HG03060 (cell line): ENCODE results near the gene MMP15.
A peak's percentile ranks its signal among the peaks of the same experiment; 100 is the strongest.
"Not testable (repeated sequence)": the region's sequence is repeated elsewhere in the genome, so short reads cannot be mapped to it uniquely, and the experiment has no call there.

Experiments used
- ATAC-seq: cut with Tn5 transposase; IDR thresholded peaks from one replicate; pipeline ENCODE4 v1.9.1; 2021; ENCODE audit warnings: low read depth, moderate number of reproducible peaks; ENCODE audit not compliant: unreplicated experiment

Gene MMP15

DNA sequence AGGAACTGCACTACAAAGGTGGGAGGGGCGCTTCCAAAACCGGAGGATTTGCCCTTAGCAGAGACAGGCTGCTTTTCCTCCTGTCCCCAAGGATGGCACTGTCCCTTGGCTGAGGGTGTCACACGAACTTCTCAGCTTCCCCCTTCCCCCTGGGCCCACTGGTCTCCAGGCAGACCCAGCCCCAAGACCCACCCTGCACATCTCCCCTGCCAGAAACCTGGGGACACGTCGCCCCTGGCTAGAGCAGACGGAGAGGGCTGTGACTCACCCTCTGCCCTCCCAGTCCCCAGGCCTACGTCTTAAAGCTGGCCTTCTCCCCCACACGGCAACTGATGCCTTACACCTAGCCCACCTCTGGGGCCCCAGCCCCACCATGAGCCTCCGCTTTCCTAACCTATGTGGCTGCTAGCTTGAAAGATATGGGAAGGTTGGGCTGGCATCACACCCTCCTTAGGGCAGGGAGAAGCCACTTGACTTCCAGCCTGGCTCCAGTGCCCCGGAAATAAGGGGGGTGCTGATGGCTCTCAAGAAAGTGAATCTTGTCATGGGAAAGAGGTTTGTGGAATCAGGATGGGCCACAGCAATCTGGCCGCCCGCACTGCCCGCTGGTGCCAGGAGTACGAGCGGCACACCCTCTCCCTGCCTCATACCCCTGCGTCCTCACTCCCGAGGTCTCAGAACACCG lies 29.7 kb upstream of the MMP15 start:
- no peak for ATAC-seq

DNA sequence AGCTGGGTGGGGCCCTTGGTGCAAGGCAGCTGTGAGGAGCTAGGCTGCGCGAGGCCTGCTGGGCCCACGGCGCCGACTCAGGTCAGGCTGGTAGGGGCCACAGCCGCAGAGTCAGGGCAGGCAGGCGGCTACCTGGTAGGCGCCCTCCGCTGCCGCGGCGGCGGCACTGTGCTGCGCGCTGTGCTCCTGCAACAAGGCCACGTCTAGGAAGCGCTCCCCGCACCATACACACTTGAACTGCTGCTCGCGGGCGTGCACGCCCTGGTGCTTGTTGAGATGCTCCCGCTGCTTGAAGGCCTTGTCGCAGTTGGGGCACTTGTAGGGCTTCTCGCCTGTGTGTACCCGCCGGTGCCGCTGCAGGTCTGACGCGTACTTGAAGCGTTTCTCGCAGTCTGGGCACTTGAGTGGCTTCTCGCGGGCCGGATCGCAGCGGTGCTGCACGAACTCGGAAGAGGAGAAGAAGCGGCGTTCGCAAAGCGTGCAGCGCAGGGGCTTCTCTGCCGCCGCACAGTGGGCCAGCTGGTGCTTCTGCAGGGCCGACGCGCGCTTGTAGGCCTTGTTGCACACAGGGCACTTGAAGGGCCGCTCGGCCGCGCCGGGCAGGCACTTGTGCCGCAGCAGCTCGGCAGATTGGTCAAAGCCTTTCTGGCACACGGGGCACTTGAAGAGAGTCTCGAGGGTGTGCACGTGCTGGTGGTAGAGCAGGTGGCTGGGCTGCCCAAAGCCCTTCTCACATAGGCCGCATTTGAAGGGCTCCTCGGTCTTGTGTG lies 29.0 kb upstream of the MMP15 start:
- no peak for ATAC-seq

DNA sequence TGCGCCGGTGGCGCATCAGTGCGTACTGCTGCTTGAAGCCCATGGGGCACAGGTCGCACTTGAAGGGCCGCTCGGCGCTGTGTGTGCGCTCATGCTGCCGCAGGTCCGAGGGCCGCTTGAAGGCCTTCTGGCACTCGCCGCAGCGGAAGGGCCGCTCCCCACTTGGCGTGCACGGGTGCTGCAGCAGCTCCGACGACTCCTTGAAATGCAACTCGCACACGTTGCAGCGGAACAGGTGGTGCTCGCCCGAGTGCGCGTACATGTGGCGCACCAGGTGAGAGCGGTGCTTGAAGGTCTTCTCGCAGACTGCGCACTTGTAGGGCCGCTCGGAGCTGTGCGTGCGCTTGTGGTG lies 28.4 kb upstream of the MMP15 start:
- ATAC-seq: no peak

DNA sequence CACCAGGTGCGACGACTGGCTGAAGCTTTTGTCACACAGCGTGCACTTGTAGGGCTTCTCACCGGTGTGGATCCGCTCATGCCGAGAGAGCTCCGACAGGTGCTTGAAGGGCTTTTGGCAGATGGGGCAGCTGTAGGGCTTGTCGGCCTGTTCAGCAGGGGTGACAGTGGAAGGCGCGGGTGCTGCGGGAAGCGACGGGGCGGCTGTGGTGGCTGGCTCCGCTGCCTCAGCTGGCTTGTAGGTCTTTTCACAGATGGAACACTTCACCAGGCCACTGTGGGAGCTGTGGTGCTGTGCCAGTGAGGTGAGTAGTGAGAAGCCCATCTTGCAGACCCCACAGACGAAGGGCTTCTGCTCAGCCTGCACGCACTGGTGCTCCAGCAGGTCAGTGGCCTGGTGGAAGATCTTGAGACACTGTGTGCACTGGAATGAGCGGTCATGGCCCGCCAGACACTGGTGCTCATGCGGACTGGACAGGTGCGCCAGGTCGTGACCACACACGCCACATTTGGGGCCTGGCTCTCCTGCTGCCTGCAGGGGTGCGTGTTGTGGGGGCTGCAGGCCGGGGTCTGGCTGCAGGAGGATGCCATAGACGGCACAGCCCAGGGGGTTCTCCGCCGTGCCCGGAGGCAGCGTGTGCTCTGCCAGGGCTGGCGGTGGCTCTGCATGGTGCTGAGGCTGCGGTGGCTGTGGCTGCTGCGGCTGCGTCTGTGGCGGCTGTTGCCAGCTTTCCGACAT lies 27.9 kb upstream of the MMP15 start:
- no peak for ATAC-seq

DNA sequence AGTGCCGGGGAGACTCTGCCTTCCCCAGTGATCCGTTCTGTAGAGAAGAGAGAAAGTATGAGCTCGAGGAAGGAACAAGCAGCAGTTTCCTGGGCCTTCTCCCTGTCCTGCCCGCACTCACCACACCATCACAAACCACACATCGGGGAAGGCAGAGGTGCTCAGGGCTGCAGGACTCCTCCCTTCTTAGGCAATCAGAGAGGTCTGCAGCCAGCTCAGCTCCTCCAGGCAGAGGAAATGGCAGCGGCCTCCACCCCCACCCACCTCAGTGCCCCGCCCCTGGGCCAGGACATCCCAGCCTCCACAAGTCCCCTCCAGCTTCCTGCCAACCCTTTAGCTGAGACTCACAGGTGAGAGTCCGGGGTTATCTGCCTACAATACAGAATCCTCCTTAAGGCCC lies 27.1 kb upstream of the MMP15 start:
- ATAC-seq: no peak

DNA sequence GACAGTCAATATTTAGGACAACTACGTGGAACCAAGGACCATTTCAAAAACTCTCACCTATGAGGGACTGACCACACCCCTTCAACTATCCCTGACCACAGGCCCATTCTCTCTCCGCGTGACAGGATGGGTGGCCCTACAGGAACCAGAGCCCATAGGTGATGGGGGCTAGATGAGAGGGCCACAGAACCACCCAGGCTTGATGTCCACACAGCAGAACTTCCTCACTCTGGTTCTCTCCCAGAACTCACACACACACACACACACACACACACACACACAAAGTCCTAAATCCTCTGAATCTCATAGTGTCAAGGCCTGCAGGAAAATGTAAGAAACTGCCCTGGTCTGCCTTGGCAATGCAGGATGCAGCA lies 26.6 kb upstream of the MMP15 start:
- no peak for ATAC-seq

DNA sequence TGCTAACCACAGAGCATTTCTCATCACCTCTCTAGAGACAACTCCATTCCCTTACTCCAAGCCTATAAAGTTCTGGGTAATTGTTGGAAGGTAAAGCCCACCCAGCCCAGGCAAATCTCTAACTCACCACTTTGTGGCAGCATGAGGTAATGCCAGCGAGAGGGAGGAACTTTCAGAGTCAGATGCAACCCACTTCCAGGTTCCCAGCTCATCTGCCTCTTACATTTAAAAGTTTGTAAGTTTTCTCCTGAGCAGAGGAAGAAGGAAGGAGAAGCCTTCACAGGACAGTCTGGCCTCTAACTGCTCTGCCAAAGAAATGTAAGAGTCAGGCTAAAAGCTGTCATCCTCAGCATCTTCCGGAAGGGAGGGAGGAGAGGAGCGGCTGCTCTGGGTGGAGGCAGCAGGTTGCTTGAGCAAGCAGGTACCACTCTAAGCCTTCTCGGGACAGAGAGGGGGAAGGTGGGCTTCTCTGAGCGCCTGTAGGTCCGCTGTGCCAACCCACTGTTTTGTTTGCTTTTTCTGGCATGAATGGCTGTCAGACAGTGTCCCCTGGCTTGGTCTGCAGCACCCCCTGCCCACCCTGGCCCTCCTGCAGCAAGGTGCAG lies 26.1 kb upstream of the MMP15 start:
- ATAC-seq: no peak

DNA sequence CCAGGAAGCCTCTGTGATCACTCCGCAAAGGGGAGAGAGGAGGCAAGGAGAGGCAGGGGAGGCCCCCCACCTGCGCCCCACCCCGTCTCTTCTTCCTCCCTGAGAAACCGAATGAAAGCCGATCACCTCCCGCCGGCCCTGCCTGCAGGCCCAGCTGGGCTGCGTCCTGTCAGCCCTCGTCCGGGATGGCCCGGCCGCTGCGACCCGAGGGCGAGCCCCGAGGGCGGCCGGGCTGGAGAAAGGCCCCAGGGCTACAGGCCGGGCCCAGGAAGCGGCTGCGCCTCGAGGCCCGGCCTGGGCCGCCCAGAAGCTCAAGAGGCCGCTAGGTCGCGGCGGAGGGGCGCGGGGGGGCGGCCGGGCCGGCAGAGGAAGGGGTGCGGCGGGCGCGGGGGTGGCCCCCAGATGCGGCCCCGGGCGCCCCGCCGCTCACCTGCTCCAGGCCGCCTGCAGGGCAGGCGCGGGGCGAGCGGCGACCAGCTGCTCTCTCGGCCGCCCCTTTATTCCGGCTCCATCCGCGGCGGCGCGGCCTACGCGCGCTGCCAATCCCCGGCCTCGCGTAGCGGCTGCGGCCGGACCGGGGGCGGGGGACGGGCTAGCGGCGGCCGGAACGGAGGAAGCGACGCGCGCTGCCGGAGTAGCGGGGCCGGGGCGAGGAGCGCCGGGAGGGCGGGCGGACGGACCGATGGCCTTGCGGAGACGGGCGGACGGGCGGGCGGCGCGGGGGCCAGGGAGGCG lies 25.4 kb upstream of the MMP15 start, which contains the start of gene ZNF319:
ZNF319 (minus strand) TSS at position 702 of the 735 bp plus-strand sequence. CDS start 2,407 bp downstream, outside the sequence.
- no peak for ATAC-seq

DNA sequence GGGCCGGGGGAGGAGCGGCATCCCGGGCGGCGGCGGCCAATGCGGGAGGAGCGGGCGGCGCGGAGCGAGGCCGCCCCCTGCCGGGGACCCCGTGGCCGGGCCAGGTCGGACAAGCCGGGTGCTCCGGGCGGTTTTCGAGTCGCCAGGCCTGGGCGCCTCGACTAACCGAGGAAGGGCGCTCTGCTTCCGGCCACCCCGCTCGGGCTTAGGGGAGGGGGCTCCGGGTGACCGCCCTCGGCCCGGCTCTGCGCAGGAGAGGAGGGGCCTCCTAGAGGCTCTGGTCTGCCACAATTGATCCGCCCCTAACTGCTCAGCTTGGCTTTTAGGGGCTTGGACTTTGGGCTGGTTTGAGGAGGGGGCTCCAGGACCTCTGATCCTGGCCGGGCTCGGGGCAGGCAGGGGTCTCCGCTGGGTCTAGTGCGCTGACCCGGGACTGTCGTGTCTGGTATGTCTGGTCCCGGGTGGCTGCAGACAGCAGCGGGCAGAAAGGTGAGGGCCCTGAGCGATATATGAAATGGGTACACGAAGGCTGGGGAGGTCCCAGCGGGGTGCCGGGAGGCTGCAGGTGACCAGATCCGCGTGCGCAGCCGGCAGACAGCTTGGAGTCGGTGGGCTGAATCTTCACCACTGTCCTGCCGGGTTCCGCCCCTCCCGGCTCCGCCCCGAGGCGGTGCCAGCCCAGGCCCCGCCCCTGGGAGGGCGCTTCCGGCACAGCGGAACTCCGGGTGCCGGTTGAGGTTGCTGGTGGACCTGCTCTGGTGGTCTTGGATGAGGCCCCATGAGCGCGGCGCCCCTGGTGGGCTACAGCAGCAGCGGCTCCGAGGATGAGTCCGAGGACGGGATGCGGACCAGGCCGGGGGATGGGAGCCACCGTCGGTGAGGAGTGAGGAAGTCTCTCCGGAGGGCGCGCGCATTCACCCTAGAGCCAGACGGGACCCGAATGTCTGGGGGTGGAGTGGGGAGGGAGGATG lies 24.6 kb upstream of the MMP15 start, which contains the start of gene USB1:
USB1 (plus strand) TSS at position 702 of the 971 bp plus-strand sequence; CDS start at position 779, 77 bp downstream.
- ATAC-seq: peak; percentile 55

DNA sequence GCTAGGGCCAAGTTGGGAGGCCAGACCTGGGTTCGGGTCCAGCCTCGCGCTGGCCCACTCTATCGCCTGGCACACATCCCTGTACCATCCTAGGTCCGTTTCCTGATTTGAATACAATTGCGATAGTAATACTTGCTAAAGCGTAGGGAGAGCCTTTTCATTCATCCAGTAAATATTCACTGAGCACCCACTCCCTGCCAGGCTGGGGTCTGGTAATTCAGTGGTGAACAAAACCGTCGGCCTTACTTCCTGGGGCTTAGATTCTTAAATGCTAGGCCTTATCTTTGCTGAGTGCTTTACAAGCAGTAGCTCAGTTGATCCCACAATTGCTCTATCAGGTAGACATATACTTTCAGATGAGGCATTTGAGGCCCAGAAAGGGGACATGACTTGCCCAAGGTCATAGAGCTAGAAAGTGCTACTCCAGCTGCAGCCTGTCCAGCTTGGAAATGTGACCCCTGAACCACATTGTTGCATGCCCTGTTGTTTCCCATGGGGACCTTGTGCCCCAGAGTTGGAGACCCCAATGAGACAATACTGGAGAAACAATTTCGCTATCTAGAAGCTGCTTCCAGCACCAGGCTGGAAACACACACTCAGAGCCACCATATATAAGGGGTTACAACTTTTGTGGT lies 23.7 kb upstream of the MMP15 start:
- ATAC-seq: no peak

DNA sequence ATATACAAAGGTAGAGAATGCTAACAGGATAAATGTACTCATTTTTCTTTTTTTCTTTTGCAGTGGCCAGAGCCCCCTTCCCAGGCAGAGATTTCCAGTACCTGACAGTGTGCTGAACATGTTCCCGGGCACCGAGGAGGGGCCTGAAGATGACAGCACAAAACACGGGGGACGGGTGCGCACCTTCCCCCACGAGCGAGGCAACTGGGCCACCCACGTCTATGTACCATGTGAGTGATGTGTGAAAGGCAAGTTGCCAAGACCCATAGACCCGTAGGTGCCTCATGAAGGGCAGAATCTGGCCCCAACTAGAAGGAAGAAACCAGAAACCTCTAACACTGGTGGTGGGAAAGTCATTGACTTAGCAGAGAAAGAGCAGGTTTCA lies 23.1 kb upstream of the MMP15 start:
- no peak for ATAC-seq

DNA sequence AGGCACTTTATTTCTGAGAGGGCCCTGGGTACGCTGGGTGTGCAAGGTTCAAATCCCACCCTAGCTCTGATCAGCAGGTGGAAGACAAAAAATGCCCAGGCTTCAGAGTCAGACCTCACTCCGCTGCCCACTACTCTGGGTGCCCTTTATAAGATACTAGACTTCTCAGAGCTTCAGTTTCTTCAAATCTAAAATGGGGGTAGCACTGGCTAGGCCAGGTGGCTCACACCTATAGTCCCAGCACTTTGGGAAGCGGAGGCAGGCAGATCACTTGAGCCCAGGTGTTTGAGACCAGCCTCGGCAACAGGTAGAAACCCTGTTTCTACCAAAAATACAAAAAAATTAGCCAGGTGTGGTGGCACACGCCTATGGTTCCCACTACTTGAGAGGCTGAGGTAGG lies 22.6 kb upstream of the MMP15 start:
- ATAC-seq: no peak

DNA sequence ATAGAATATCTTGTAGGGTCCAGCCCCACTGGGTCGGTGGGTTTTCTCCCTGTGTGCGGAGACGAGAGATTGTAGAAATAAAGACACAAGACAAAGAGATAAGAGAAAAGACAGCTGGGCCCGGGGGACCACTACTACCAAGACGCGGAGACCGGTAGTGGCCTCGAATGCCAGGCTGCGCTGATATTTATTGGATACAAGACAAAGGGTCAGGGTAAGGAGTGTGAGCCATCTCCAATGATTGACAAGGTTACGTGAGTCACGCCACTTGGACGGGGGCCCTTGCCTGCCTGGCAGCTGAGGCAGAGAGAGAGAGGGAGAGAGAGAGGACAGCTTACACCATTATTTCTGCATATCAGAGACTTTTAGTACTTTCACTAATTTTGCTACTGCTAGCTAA lies 20.8 kb upstream of the MMP15 start:
- ATAC-seq: not testable (repeated sequence)

DNA sequence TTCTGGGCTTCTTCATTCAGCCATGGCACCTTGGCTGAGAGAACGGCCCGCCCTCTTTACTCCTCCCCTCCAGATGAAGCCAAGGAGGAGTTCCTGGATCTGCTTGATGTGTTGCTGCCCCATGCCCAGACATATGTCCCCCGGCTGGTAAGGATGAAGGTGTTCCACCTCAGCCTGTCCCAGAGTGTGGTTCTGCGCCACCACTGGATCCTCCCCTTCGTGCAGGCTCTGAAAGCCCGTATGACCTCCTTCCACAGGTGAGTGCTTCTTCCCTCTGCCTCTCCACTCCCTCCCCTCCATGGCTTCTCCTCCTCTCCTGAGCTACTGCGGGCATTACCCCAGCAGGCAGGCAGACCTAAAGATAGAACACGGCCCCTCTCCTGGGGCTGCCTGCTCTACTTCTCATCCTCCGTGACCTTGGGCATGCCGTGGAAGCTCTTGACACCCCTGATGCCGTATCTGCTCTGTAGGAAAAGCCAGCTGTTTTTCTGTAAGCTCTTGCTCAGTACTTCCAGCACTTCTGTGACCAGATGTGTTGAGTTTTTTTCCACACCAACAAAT lies 15.6 kb upstream of the MMP15 start:
- no peak for ATAC-seq

DNA sequence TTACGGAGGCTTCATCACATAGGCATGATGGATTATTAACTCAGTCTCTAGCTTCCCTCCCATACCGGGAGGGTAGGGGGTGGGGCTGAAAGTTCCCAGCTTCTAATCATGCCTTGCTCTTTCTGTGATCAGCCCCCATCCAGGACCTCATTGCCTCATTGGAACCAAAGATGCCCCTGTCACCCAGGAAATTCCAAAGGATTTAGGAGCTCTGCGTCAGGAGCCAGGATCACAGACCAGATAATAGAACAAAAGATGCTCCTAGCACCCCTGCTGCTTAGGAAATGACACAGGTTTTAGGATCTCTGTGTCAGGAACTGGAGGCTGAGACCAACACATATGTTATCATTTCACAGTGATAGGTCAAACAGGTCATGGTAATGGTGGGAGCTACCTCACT lies 14.7 kb upstream of the MMP15 start:
- ATAC-seq: no peak

DNA sequence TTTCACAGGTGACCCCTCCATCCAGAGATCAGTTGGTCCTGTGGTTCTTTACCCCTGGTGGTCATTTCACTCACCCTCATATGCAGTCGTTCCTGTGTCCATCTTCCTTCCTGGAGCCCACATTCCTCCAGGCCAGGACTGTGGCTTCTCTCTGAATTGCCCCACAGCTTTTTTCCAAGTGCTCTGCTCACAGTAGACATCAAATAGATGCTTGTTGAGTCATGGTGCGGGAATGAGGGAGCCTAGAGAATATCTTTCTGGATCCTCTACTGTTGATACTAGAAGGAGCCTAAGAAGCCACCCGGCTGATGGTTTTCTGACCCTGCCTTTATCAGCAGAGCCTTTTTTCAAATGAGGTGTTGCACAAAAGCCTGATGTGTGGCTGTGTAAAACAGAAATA lies 13.9 kb upstream of the MMP15 start:
- no peak for ATAC-seq

DNA sequence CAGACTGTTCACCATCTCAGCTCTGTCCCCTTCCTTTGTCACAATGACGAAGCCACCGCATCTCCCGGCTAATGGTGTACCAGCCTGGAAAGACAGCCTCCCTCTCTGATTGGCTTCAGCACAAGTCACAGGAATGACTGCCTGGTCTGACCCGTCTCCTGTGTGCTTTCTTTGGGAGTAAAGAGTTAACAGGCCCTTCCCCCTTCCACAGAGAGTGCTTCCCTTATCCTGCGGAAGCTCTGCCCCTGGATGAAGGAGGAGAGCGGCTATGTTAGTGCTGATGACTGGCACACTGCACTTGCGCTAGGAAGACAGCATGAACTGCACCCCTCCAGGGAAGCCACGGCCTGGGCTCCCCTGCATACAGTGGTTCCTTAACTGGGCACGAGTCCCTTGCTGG lies 13.1 kb upstream of the MMP15 start:
- no peak for ATAC-seq

DNA sequence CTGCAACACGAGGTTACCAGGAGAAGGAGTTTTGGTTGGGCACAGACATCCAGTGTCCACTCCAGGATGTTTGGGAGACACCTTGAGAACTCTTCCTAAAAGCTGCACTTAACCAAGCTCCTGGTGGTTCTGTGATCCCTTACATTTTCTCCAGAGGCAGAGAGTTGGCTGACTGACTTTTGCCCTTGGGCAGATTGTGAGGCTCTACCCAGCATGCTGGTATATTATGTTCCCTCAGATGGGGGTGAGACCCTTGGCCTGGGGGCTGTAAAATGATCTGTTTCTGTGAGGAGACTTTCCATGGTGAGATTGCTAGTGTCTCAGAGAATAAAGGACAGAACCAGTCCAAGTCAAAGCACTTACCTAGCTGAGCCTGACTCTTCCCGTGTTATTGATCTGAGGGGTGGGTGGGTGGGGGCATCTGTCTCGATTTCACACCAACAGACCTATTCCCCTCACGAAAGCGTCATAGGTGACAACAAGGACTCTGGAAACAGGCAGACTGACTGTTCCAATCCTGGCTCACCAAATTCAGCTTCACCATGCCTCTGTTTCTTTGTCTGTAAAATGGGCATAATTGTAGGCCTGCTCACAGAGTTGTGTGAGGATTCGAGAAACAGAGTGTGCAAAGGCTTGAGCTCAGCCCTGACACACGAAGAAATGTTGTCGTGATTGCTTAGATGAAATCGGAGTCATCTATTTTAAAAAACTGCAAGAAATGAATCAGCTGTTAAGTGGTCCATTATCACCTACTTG lies 12.2 kb upstream of the MMP15 start:
- ATAC-seq: no peak
